ENCODE measurements around the gene APOL3.
"Not testable (repeated sequence)": the region's sequence is repeated elsewhere in the genome, so short reads cannot be mapped to it uniquely, and the experiment has no call there.

APOL3 gene

DNA sequence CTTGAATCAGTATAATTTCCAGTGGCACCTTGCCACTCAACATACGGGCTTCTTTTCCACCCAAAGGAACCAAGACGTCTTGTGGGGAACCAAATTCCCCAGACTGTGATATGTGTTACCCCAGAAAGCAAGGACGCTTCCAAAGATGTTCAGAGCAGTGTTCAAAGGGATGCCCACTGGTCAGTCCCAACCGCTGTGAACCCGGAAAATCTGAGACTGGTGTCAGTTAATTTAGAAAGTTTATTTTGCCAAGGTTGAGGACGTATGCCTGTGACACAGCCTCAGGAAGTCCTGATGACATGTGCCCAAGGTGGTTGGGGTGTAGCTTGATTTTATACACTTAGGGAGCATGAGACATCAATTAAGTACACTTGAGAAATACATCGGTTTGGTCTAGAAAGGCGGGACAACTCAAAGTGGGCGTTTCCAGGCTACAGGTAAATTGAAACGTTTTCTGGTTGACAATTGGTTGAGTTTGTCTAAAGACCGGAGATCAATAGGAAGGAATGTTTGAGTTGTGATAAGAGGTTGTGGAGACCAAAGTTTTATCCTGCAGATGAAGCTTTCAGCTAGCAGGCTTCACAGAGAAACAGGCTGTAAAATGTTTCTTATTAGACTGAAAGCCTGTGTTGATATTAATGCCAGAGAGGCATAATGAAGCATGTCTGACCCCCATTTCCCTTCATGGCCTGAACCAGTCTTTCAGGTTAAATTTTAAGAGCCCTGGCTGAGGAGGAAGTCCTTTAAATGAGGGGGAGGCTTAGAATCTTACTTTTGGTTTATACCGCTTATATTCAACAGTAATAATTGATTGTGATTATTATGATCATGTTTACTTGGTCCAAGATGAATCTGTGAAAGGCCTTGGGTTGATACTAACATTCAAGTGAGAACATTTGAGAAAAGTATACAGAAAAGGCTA is 6.8 kb downstream of the APOL3 start:
- DNase-seq (ENCODE audit: low read depth), result no peak
- H3K4me3 ChIP-seq (ENCODE audit: low read depth, low read length), result no peak overlapping the region
- TF ChIP-seq, protein P1, sequence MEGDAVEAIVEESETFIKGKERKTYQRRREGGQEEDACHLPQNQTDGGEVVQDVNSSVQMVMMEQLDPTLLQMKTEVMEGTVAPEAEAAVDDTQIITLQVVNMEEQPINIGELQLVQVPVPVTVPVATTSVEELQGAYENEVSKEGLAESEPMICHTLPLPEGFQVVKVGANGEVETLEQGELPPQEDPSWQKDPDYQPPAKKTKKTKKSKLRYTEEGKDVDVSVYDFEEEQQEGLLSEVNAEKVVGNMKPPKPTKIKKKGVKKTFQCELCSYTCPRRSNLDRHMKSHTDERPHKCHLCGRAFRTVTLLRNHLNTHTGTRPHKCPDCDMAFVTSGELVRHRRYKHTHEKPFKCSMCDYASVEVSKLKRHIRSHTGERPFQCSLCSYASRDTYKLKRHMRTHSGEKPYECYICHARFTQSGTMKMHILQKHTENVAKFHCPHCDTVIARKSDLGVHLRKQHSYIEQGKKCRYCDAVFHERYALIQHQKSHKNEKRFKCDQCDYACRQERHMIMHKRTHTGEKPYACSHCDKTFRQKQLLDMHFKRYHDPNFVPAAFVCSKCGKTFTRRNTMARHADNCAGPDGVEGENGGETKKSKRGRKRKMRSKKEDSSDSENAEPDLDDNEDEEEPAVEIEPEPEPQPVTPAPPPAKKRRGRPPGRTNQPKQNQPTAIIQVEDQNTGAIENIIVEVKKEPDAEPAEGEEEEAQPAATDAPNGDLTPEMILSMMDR (IDR thresholded peaks at IDR 0.05; ENCODE audit: control insufficient read depth, extremely low read depth, insufficient read depth), result no peak

DNA sequence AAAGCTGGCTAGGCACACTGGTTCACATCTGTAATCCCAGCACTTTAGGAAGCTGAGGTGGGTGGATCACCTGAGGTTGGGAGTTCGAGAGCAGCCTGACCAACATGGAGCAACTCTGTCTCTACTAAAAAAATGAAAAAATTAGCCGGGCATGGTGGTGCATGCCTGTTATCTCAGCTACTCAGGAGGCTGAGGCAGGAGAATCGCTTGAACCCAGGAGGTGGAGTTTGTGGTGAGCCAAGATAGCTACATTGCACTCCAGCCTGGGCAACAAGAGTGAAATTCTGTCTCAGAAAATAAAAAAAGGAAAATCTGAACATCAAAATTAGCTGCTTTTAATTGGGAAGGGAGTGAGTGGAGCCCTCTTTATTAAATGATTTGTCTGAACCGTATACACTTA is 7.7 kb downstream of the APOL3 start:
- not testable (repeated sequence) for DNase-seq (ENCODE audit: low read depth); H3K4me3 ChIP-seq (ENCODE audit: low read depth, low read length)

DNA sequence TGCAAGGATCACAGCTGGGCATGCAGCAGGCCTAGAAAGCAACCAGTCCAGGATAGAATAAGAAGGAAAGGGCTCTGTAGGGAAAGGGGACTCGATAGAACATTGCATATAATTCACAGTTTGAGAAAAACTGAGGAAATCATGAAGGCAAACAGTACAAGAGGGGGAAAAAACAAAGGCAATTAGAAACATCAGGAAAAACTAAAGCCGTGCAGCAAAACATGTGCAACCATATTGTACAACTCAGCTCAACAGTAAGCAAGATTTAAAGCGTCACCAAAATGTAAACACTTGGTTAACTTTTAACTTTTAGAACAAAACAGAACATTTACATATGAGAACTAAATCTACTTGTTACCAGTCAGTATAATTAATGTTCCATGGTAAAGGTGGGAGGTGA is 8.5 kb downstream of the APOL3 start:
- DNase-seq (ENCODE audit: low read depth), result no peak
- no peak overlapping the region for H3K4me3 ChIP-seq (ENCODE audit: low read depth, low read length)
- TF ChIP-seq, protein P1 (IDR thresholded peaks at IDR 0.05; ENCODE audit: control insufficient read depth, extremely low read depth, insufficient read depth), result no peak

- H3K4me3 ChIP-seq (ENCODE audit: low read depth, low read length), result no peak overlapping the region
- TF ChIP-seq, protein P1 (IDR thresholded peaks at IDR 0.05; ENCODE audit: control insufficient read depth, extremely low read depth, insufficient read depth), result no peak
- DNase-seq (ENCODE audit: low read depth), result no peak
Measured at GRCh38 chr22:36151006-36151595, 9.5 kb downstream of the APOL3 start.

DNA sequence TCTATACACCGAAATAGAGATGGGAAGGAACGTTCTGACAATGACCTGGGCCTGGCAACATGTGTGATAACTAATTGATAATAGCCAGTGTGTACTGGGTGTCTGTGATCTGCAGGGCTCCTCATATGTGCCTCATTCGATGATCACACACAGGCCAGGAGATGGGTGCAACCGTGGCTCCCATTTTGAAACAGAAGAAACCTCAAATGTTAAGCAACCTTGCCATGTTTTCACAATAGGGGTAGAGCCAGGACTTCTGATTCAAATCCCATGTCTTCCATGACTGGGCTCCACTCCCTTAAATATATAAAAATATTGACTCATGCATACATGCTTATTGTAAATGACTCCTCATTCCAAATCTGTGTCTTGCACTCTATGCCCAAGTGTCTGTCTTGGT is 11.1 kb downstream of the APOL3 start:
- DNase-seq (ENCODE audit: low read depth), result no peak
- H3K4me3 ChIP-seq (ENCODE audit: low read depth, low read length), result no peak overlapping the region
- TF ChIP-seq, protein P1 (IDR thresholded peaks at IDR 0.05; ENCODE audit: control insufficient read depth, extremely low read depth, insufficient read depth), result no peak

DNA sequence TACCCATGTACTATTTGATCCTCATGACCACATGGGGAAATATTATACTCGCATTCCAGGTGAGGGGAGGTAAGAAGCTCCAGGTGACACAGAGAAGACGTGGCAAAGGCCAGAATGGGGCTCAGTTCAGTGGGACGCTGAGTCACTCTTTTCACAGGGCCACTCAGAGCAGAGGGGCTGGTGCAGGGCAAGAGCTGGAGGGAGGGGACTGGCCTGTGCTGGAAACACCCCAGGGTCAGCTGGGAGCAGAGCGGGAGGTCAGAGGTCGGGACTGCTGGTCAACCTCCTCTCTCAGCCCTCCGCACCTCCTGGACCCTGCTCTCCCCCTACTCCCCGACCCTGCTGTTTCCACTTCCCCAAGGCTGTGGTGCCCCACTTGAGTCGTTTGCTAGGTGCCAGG is 12.1 kb downstream of the APOL3 start:
- TF ChIP-seq, protein P1 (IDR thresholded peaks at IDR 0.05; ENCODE audit: control insufficient read depth, extremely low read depth, insufficient read depth), result no peak
- DNase-seq (ENCODE audit: low read depth), result no peak
- H3K4me3 ChIP-seq (ENCODE audit: low read depth, low read length), result no peak overlapping the region

- DNase-seq (ENCODE audit: low read depth), result no peak
- no peak overlapping the region for H3K4me3 ChIP-seq (ENCODE audit: low read depth, low read length)
- TF ChIP-seq, protein P1 (IDR thresholded peaks at IDR 0.05; ENCODE audit: control insufficient read depth, extremely low read depth, insufficient read depth), result no peak
Measured at GRCh38 chr22:36147196-36147791, 13.3 kb downstream of the APOL3 start.
